Activated CD8-positive, alpha-beta T cell treated with anti-CD3 and anti-CD28 coated beads for 36 hours (primary cell): Measurements from ENCODE around the gene TOMM40. TPM values are rescaled to one million over a fixed set of nuclear protein-coding genes. Genes with fewer than 3 reads are reported as not detected.

Experiments
- ATAC-seq: fragments of 200-7000 bp; cut with Tn5 transposase; one replicate; pipeline ENCODE4 v1.10.0; 2021; ENCODE audit warnings: mild to moderate bottlenecking, moderate library complexity
- CTCF ChIA-PET: fragments of 350-600 bp; sonication (Branson Sonifier 250); formaldehyde crosslinking; loops from one replicate; lab custom pipeline; 2021; ENCODE audit warnings: antibody characterized with exemption; lab: Charles Lee
- POLR2A ChIA-PET: fragments of 350-600 bp; sonication (Branson Sonifier 250); formaldehyde crosslinking; loops from one replicate; lab custom pipeline; 2021; ENCODE audit warnings: antibody characterized with exemption; lab: Charles Lee
- DNase-seq: peaks from one replicate; pipeline ENCODE4 v3.0.0-alpha.2; 2020
- H3K27ac Mint-ChIP-seq: one replicate; pipeline ENCODE4 v1.8.0; 2021; ENCODE audit warnings: mild to moderate bottlenecking, mixed read lengths
- H3K27me3 Mint-ChIP-seq: one replicate; pipeline ENCODE4 v1.8.0; 2021; ENCODE audit warnings: mixed read lengths
- H3K36me3 Mint-ChIP-seq: one replicate; pipeline ENCODE4 v1.8.0; 2021; ENCODE audit warnings: low read depth, mixed read lengths
- H3K4me1 Mint-ChIP-seq: one replicate; pipeline ENCODE4 v1.8.0; 2021; ENCODE audit warnings: low read depth, mixed read lengths
- H3K4me3 Mint-ChIP-seq: one replicate; pipeline ENCODE4 v1.8.0; 2021; ENCODE audit warnings: mild to moderate bottlenecking, moderate library complexity, mixed read lengths
- H3K9me3 Mint-ChIP-seq: one replicate; pipeline ENCODE4 v1.8.0; 2021; ENCODE audit warnings: mixed read lengths
- CTCF ChIP-seq: fragments of 200-600 bp; IDR thresholded peaks from one replicate; pipeline ENCODE4 v1.8.0; 2022; ENCODE audit warnings: antibody characterized with exemption, mild to moderate bottlenecking
- intact Hi-C: fragments of 100-400 bp; cut with micrococcal nuclease; formaldehyde crosslinking; loops from one replicate; pipeline ENCODE4 v1.10.0; 2022
- total RNA-seq, 2 experiments: library from RNA; stranded (reverse); gene quantifications; one replicate each; pipeline ENCODE4 v1.2.3, GENCODE V29; 2021

TOMM40 gene
- total RNA-seq, 2 experiments from 2014 or later, result 134 to 138 TPM

DNA sequence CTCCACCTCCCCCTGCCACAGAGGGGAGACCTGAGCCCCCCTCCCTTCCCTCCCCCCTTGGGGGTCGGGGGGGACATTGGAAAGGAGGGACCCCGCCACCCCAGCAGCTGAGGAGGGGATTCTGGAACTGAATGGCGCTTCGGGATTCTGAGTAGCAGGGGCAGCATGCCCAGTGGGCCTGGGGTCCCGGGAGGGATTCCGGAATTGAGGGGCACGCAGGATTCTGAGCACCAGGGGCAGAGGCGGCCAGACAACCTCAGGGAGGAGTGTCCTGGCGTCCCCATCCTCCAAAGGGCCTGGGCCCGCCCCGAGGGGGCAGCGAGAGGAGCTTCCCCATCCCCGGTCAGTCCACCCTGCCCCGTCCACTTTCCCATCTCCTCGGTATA lies 12.2 kb downstream of the TOMM40 start:
- ChIA-PET CTCF (interaction anchor here (1.0 to 6.0 kb wide), 8 partner anchors 11 to 96 kb away, joined by 3 to 46 read pairs (median 4); partner anchors contain the start of gene TOMM40), POLR2A (interaction anchor here (1.1 to 4.1 kb wide), 4 partner anchors 8 to 57 kb away, joined by 3 to 27 read pairs (median 9); partner anchors contain the start of gene TOMM40)
- no peak for TF ChIP-seq CTCF
- Mint-ChIP-seq H3K9me3 (no peaks in the 10 kb centered on the region), H3K4me1 (peaks cover 10% of the 10 kb centered on the region), H3K4me3 (no peak overlapping the region), H3K27me3 (peaks cover 19% of the 10 kb centered on the region), H3K27ac (no peak overlapping the region), H3K36me3 (peaks cover 22% of the 10 kb centered on the region)
- ATAC-seq (no peak), DNase-seq (no peak)
- intact Hi-C loops, result loop anchor here (5.0 kb wide), 1 partner anchor 49 kb away; no protein-coding TSS in a partner anchor

DNA sequence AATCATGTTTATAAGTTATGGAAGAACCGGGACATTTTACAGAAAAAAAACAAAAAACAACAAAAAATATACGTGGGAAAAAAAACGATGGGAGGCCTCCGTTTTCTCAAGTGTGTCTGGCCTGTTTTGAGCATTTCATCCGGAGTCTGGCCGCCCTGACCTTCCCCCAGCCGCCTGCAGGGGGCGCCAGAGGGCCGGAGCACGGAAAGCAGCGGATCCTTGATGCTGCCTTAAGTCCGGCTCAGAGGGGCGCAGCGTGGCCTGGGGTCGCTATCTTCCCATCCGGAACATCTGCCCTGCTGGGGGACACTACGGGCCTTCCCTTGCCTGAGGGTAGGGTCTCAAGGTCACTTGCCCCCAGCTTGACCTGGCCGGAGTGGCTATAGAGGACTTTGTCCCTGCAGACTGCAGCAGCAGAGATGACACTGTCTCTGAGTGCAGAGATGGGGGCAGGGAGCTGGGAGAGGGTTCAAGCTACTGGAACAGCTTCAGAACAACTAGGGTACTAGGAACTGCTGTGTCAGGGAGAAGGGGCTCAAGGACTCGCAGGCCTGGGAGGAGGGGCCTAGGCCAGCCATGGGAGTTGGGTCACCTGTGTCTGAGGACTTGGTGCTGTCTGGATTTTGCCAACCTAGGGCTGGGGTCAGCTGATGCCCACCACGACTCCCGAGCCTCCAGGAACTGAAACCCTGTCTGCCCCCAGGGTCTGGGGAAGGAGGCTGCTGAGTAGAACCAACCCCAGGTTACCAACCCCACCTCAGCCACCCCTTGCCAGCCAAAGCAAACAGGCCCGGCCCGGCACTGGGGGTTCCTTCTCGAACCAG lies 12.8 kb downstream of the TOMM40 start:
- Mint-ChIP-seq H3K4me1 (peaks cover 10% of the 10 kb centered on the region), H3K36me3 (peaks cover 21% of the 10 kb centered on the region), H3K9me3 (no peaks in the 10 kb centered on the region), H3K27ac (no peak overlapping the region), H3K4me3 (no peak overlapping the region), H3K27me3 (peaks cover 19% of the 10 kb centered on the region)
- CTCF ChIA-PET, result interaction anchor here (0.7 to 6.0 kb wide), 11 partner anchors 11 to 156 kb away, joined by 3 to 46 read pairs (median 4); partner anchors contain the start of gene TOMM40
- ATAC-seq, result peak; percentile 71
- peak; percentile 83 for DNase-seq
- POLR2A ChIA-PET, result interaction anchor here (0.8 to 4.1 kb wide), 7 partner anchors 9 to 100 kb away, joined by 3 to 27 read pairs (median 4); partner anchors contain the start of gene TOMM40
- peak; percentile 97 for TF ChIP-seq CTCF
- intact Hi-C loops, result loop anchor here (5.0 kb wide), 1 partner anchor 48 kb away; no protein-coding TSS in a partner anchor

DNA sequence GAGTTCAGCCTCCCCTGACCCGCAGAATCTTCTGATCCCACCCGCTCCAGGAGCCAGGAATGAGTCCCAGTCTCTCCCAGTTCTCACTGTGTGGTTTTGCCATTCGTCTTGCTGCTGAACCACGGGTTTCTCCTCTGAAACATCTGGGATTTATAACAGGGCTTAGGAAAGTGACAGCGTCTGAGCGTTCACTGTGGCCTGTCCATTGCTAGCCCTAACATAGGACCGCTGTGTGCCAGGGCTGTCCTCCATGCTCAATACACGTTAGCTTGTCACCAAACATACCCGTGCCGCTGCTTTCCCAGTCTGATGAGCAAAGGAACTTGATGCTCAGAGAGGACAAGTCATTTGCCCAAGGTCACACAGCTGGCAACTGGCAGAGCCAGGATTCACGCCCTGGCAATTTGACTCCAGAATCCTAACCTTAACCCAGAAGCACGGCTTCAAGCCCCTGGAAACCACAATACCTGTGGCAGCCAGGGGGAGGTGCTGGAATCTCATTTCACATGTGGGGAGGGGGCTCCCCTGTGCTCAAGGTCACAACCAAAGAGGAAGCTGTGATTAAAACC lies 13.5 kb downstream of the TOMM40 start:
- ChIA-PET POLR2A (interaction anchor here (0.8 to 4.1 kb wide), 6 partner anchors 9 to 99 kb away, joined by 3 to 27 read pairs (median 4); partner anchors contain the start of gene TOMM40), CTCF (interaction anchor here (0.7 to 6.0 kb wide), 11 partner anchors 10 to 155 kb away, joined by 3 to 46 read pairs (median 4); partner anchors contain the start of gene TOMM40)
- Mint-ChIP-seq H3K27me3 (peaks cover 19% of the 10 kb centered on the region), H3K4me1 (peaks cover 10% of the 10 kb centered on the region), H3K9me3 (no peaks in the 10 kb centered on the region), H3K36me3 (peaks cover 21% of the 10 kb centered on the region), H3K27ac (no peak overlapping the region), H3K4me3 (no peak overlapping the region)
- TF ChIP-seq CTCF, result no peak
- DNase-seq, result no peak
- ATAC-seq, result no peak
- intact Hi-C loops, result loop anchor here (5.0 kb wide), 1 partner anchor 48 kb away; no protein-coding TSS in a partner anchor

- intact Hi-C loops, result no loop called here
Measured at GRCh38 chr19:44905437-44906160, 14.5 kb downstream of the TOMM40 start, which contains the start of gene APOE. Gene APOE, plus strand, starts transcription at chr19:44905796. Its CDS starts 829 bp downstream, at chr19:44906625.

More at GRCh38 chr19:44905437-44906160, 14.5 kb downstream of the TOMM40 start, which contains the start of gene APOE:
- no peak for DNase-seq
- TF ChIP-seq CTCF, result no peak
- Mint-ChIP-seq H3K27me3 (peaks cover 19% of the 10 kb centered on the region), H3K27ac (no peak within 1 kb of the TSS), H3K36me3 (peaks cover 14% of the 10 kb centered on the region), H3K4me1 (peaks cover 10% of the 10 kb centered on the region), H3K9me3 (no peaks in the 10 kb centered on the region), H3K4me3 (no peak within 1 kb of the TSS)
- no peak for ATAC-seq
- POLR2A ChIA-PET, result interaction anchor here (0.6 to 4.1 kb wide), 6 partner anchors 9 to 109 kb away, joined by 3 to 27 read pairs (median 4); partner anchors contain the start of gene TOMM40
- CTCF ChIA-PET, result interaction anchor here (0.8 to 6.0 kb wide), 4 partner anchors 11 to 154 kb away, joined by 3 to 46 read pairs (median 4); no protein-coding TSS in a partner anchor
